Caco-2 (cell line): ENCODE data around the gene SIRT2. TPM values are rescaled to one million over a fixed set of nuclear protein-coding genes. Genes with fewer than 3 reads are reported as not detected.

Experiments used
- BruUV-seq: library from RNA; stranded (reverse); fragments of 400-500 nt; replicated peaks from 2 replicates; lab custom pipeline; 2021; lab: Mats Ljungman, UMichigan
- CTCF ChIA-PET: fragments of 300-600 bp; sonication (Branson Sonifier 250); formaldehyde crosslinking; loops from one replicate; lab custom pipeline; 2022; ENCODE audit warnings: antibody characterized with exemption; lab: Charles Lee
- POLR2A ChIA-PET: fragments of 300-600 bp; sonication (Branson Sonifier 250); formaldehyde crosslinking; loops from one replicate; lab custom pipeline; 2022; ENCODE audit warnings: antibody characterized with exemption; lab: Charles Lee
- DNase-seq, 2 experiments: peaks; one replicate each; pipeline versions ENCODE4 v3.0.0 to v3.0.0-alpha.2; 2020 to 2022
- H3K27me3 ChIP-seq: replicated peaks from 2 replicates; pipeline ENCODE4 v1.6.0; 2011; ENCODE audit warnings: low read length; ENCODE audit not compliant: control insufficient read depth, insufficient read depth
- H3K36me3 ChIP-seq: 2 replicates; pipeline ENCODE4 v1.5.1; 2011; ENCODE audit warnings: low read length; ENCODE audit not compliant: control insufficient read depth, insufficient read depth
- H3K4me1 ChIP-seq: fragments of 250-450 bp; sonication (Bioruptor Pico); 2 replicates; pipeline ENCODE4 v1.5.1; 2020; ENCODE audit warnings: mild to moderate bottlenecking
- H3K4me3 ChIP-seq: 2 replicates; pipeline ENCODE4 v1.5.1; 2011; ENCODE audit warnings: low read depth, mild to moderate bottlenecking, control low read depth, low read length
- H3K9me3 ChIP-seq: fragments of 250-450 bp; sonication (Bioruptor Pico); 2 replicates; pipeline ENCODE4 v1.5.1; 2020; ENCODE audit warnings: mild to moderate bottlenecking, moderate library complexity
- H3K27ac Mint-ChIP-seq: one replicate; pipeline ENCODE4 v1.8.0; 2022; ENCODE audit warnings: mixed read lengths; ENCODE audit not compliant: unreplicated experiment
- H3K27me3 Mint-ChIP-seq: one replicate; pipeline ENCODE4 v1.8.0; 2022; ENCODE audit warnings: mixed read lengths; ENCODE audit not compliant: insufficient read depth, unreplicated experiment
- H3K36me3 Mint-ChIP-seq: one replicate; pipeline ENCODE4 v1.8.0; 2022; ENCODE audit warnings: mild to moderate bottlenecking, mixed read lengths; ENCODE audit not compliant: insufficient read depth, unreplicated experiment
- H3K4me1 Mint-ChIP-seq: one replicate; pipeline ENCODE4 v1.8.0; 2022; ENCODE audit warnings: low read depth, mixed read lengths; ENCODE audit not compliant: unreplicated experiment
- H3K4me3 Mint-ChIP-seq: one replicate; pipeline ENCODE4 v1.8.0; 2022; ENCODE audit warnings: mild to moderate bottlenecking, moderate library complexity, mixed read lengths; ENCODE audit not compliant: unreplicated experiment
- H3K9me3 Mint-ChIP-seq: one replicate; pipeline ENCODE4 v1.8.0; 2022; ENCODE audit warnings: mixed read lengths; ENCODE audit not compliant: unreplicated experiment
- intact Hi-C: fragments of 100-400 bp; cut with micrococcal nuclease; formaldehyde crosslinking; loops from one replicate; pipeline ENCODE4 v1.10.0; 2022; ENCODE audit not compliant: unreplicated experiment
- total RNA-seq: library from RNA; stranded (reverse); gene quantifications from 2 replicates; pipeline ENCODE4 v1.2.3, GENCODE V29; 2022
- TF ChIP-seq, protein P1 (sequence below), 2 experiments: fragments of 200-600 bp in 1 of 2; IDR thresholded peaks; 1 replicate in 1 of 2; 2 replicates in 1 of 2; pipeline versions ENCODE4 v1.5.1 to v1.8.0; 2011 to 2022; ENCODE audit warnings: antibody characterized with exemption in 1 of 2, control low read depth in 1 of 2, inconsistent platforms in 1 of 2, low read depth in 1 of 2, low read length in 1 of 2, mild to moderate bottlenecking in 1 of 2, moderate library complexity in 1 of 2; ENCODE audit not compliant: insufficient read depth in 1 of 2, severe bottlenecking in 1 of 2, unreplicated experiment in 1 of 2

SIRT2 gene
- total RNA-seq, 1 experiment from 2014 or later, result 33.3 TPM

DNA sequence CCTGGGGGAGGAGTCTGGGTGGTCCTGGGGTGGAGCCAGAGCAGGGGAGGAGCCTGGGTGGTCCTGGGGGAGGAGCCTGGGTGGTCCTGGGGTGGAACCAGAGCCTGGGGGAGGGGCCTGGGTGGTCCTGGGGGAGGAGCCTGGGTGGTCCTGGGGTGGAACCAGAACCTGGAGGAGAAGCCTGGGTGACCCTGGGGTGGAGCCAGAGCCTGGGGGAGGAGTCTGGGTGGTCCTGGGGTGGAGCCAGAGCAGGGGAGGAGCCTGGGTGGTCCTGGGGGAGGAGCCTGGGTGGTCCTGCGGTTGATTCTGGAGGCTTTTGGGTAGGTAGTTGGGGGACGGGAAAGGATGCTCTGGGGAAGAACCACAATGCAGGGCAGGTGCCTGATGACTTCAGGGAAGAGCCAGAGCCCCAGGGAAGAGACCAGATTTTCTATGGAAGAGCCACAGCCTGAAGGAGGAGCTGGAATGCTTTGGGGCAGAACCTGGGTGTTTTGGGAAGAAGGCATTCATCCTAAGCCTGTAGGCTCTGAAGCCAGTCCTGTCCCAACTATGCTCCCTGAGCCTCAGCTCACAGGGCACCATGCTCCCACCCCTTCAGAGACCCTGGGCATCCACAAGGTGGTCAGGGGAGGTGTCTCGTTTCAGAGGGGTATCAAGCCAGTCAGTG is 46.3 kb upstream of the SIRT2 start:
- TF ChIP-seq, protein P1, sequence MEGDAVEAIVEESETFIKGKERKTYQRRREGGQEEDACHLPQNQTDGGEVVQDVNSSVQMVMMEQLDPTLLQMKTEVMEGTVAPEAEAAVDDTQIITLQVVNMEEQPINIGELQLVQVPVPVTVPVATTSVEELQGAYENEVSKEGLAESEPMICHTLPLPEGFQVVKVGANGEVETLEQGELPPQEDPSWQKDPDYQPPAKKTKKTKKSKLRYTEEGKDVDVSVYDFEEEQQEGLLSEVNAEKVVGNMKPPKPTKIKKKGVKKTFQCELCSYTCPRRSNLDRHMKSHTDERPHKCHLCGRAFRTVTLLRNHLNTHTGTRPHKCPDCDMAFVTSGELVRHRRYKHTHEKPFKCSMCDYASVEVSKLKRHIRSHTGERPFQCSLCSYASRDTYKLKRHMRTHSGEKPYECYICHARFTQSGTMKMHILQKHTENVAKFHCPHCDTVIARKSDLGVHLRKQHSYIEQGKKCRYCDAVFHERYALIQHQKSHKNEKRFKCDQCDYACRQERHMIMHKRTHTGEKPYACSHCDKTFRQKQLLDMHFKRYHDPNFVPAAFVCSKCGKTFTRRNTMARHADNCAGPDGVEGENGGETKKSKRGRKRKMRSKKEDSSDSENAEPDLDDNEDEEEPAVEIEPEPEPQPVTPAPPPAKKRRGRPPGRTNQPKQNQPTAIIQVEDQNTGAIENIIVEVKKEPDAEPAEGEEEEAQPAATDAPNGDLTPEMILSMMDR (IDR thresholded peaks at IDR 0.05; ENCODE audit: insufficient read depth in 1 of 2, low read depth in 1 of 2, low read length in 1 of 2, severe bottlenecking in 1 of 2, unreplicated experiment in 1 of 2), result no peak
- ChIA-PET POLR2A (interaction anchor here (1.4 kb wide), 1 partner anchor 15 kb away, joined by 4 read pairs; the partner anchor contains the start of gene MRPS12), CTCF (no interaction called here)
- peaks cover 44% of the 10 kb centered on the region for H3K36me3 Mint-ChIP-seq
- H3K27ac Mint-ChIP-seq, result no peak overlapping the region
- no peak overlapping the region for H3K4me3 ChIP-seq
- no TSS peak for BruUV-seq
- no peak overlapping the region for H3K4me3 Mint-ChIP-seq
- H3K9me3 ChIP-seq, result no peaks in the 10 kb centered on the region
- no peak for DNase-seq
- H3K27me3 ChIP-seq, result no peaks in the 10 kb centered on the region
- H3K27me3 Mint-ChIP-seq, result no peaks in the 10 kb centered on the region
- H3K9me3 Mint-ChIP-seq, result no peaks in the 10 kb centered on the region
- intact Hi-C loops, result no loop called here
- no peaks in the 10 kb centered on the region for H3K4me1 ChIP-seq
- peaks cover 5% of the 10 kb centered on the region for H3K36me3 ChIP-seq
- H3K4me1 Mint-ChIP-seq, result no peaks in the 10 kb centered on the region

DNA sequence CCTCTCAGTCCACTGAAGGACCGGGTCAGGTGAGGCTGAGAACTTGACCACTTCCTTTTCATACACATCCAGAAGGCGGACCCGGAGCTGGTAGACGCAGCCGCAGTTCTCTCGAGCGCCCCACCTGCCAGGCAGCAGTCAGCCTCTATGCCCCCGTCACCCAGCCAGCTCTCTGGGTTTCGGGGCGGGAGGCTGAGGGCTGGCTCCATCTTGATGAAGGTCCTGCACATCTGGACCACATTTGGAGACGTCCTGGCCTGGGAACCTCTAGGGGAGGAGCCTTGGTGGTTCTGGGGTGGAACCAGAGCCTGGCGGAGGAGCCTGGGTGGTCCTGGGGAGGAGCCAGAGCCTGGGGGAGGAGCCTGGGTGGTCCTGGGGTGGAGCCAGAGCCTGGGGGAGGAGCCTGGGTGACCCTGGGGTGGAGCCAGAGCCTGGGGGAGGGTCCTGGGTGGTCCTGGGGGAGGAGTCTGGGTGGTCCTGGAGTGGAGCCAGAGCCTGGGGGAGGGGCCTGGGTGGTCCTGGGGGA is 45.6 kb upstream of the SIRT2 start:
- Histone ChIP-seq H3K9me3 (no peaks in the 10 kb centered on the region), H3K4me3 (no peak overlapping the region), H3K27me3 (no peaks in the 10 kb centered on the region), H3K4me1 (no peaks in the 10 kb centered on the region), H3K36me3 (peaks cover 5% of the 10 kb centered on the region)
- ChIA-PET POLR2A (no interaction called here), CTCF (interaction anchor here (0.7 kb wide), 1 partner anchor 10 kb away, joined by 3 read pairs; no protein-coding TSS in a partner anchor)
- H3K36me3 Mint-ChIP-seq, result peaks cover 39% of the 10 kb centered on the region
- no peaks in the 10 kb centered on the region for H3K27me3 Mint-ChIP-seq
- H3K27ac Mint-ChIP-seq, result no peak overlapping the region
- intact Hi-C loops, result no loop called here
- no peak for DNase-seq
- no peaks in the 10 kb centered on the region for H3K9me3 Mint-ChIP-seq
- no peaks in the 10 kb centered on the region for H3K4me1 Mint-ChIP-seq
- TF ChIP-seq, protein P1 (IDR thresholded peaks at IDR 0.05; ENCODE audit: insufficient read depth in 1 of 2, low read depth in 1 of 2, low read length in 1 of 2, severe bottlenecking in 1 of 2, unreplicated experiment in 1 of 2), result no peak
- H3K4me3 Mint-ChIP-seq, result no peak overlapping the region
- BruUV-seq, result no TSS peak

DNA sequence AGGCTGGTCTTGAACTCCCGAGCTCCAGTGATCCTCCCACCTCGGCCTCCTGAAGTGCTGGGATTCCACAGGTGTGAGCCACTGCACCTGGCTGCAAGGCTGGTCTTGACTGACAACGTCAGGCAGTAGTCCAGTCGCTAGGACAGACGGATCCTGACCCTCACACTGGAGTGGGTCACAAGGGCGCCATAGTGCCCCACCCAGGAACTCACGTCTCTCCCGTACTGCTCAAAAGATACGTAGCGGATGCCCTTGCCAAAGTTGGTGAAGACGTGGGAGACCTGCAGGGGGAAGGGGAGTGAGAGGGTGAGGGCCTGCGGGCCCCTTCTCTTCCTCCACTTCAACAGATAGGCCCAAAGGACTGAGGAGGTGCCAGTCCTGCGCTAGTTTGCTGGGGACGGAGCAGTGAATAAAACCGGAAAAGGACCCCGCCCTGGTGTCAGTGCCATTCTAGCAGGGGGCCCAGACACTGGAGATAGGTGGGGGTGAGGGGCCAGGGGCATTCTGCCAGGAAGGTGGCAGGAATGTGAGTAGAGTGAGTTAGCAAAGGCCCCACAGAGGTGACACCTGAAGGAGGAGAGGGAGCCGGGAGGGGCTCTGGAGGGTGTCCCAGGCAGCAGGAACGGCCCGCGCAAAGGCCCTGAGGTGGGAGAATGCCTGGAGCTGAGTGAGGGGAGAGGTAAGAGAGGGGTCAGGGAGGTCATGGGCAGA is 43.2 kb upstream of the SIRT2 start:
- H3K9me3 Mint-ChIP-seq, result no peaks in the 10 kb centered on the region
- Histone ChIP-seq H3K9me3 (no peaks in the 10 kb centered on the region), H3K4me3 (no peak overlapping the region), H3K36me3 (peaks cover 5% of the 10 kb centered on the region), H3K27me3 (no peaks in the 10 kb centered on the region), H3K4me1 (no peaks in the 10 kb centered on the region)
- TF ChIP-seq, protein P1 (IDR thresholded peaks at IDR 0.05; ENCODE audit: insufficient read depth in 1 of 2, low read depth in 1 of 2, low read length in 1 of 2, severe bottlenecking in 1 of 2, unreplicated experiment in 1 of 2), result no peak
- H3K27me3 Mint-ChIP-seq, result no peaks in the 10 kb centered on the region
- no peak overlapping the region for H3K27ac Mint-ChIP-seq
- intact Hi-C loops, result no loop called here
- DNase-seq, result no peak
- BruUV-seq, result no TSS peak
- no peak overlapping the region for H3K4me3 Mint-ChIP-seq
- H3K36me3 Mint-ChIP-seq, result peaks cover 39% of the 10 kb centered on the region
- ChIA-PET CTCF (no interaction called here), POLR2A (no interaction called here)
- no peaks in the 10 kb centered on the region for H3K4me1 Mint-ChIP-seq
